Stimulated activated CD4-positive, alpha-beta T cell treated with anti-CD3 and anti-CD28 coated beads, TNF-alpha, amount 100 ng/mL, for 4 hours (primary cell): ENCODE results near the gene CIDEA.

ENCODE experiments used
- DNase-seq, 3 experiments: peaks; one replicate each; pipeline ENCODE4 v3.0.0-alpha.2; 2020; ENCODE audit warnings: low read depth in 3 of 3

CIDEA gene

DNA sequence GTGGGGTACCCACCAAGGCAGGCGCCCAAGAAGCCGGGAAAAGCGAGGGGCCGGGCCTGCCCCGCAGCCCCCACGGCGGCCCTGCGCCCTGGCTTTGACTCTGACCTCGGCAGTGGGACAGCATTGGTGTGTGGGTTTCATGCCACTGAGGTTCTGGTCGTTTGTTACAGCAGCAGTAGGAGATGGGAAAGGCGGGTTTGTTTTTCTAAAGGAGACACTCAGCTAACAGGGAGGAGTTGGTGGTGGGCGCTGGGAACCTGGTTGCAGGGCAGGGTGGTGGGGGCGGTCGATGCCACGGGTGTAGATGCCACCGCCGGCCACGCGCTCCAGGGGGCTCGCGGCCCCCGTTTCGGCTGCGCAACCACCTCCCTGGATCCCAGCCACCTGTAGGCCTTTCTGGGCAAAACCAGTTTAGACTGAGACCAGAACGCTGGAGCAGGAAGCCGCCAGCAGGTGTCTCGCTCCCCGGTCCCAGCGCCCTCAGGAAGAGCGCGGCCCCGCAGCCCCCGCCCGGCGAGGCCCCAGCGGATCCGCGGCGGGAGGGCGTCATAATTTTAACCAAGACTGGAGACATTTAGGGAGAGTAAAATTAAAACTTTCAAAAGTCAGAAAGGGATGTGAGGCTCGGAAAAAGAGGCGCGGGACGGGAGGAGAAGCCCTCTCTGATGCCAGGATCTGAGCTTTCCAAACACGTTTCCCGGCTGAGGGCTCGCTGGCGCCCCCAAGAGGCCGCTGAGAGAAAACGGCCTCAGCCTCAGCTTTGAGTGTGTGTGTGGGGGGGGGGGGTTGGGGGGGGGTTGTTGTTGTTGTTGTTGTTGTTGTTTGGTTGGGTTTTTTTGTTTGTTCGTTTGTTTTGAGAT is 17.4 kb downstream of the CIDEA start:
- peak; percentile 16 to 35 (median 35) for DNase-seq

GRCh38 chr18:12274793-12275192 is 20.6 kb downstream of the CIDEA start:
- DNase-seq, result no peak

GRCh38 chr18:12276736-12277554 is 22.8 kb downstream of the CIDEA start:
- no peak for DNase-seq

- no peak for DNase-seq
Observed at GRCh38 chr18:12278215-12278671, 24.1 kb downstream of the CIDEA start.

GRCh38 chr18:12278741-12279682 is 24.9 kb downstream of the CIDEA start:
- DNase-seq, result no peak

DNA sequence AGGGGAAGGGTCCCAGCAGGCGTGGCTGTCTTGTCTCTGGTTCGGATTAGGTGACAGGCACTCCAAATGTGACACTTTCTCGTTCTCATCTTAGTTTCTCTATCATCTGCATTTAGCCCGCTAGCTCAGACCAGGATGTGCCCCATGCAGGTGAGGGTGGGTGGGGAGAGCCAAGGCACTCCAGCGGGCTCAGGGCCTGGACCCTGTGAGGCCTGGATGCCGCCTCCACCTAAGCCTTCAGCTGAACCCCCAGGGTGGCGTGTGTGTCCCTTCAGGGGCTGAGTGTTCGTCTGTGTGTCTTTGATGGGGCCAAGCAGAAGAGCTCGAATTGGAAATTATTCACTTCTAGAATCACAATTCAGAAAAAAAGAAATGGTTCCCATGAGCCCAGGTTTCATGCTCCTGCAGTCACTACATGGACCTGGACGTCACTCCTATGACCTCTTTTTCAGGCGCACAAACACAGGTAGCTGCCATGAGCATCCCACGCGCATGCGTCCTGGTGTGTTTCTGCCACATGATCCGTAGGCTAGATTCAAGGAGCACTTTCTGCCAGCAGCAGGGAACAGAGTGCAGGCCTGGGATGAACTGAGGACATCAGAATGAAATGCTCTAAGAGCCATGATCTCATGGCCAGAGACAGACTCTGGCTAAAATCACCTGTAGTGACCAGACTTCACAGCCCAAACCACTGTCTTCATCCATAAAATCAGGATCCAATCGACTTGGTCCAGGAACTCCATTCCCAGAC is 25.8 kb downstream of the CIDEA start:
- no peak for DNase-seq

DNA sequence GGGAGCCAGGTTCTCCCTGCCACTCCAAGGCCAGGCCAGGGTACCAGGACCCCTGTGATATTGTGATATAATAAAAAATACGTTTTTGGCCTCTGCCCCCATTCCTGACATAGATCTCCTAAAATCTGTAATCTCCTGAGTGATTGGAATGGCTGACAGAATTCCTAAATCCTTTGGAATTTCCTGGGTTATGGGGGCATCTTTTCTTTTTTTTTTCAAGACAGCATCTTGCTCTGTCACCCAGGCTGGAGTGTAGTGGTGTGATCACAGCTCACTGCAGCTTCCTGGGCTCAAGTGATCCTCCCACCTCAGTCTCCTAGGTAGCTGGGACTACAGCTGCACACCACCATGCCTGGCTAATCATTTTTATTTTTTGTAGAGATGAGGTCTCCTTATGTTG is 27.7 kb downstream of the CIDEA start:
- no peak for DNase-seq

GRCh38 chr18:12282442-12283039 is 28.4 kb downstream of the CIDEA start:
- no peak for DNase-seq

DNA sequence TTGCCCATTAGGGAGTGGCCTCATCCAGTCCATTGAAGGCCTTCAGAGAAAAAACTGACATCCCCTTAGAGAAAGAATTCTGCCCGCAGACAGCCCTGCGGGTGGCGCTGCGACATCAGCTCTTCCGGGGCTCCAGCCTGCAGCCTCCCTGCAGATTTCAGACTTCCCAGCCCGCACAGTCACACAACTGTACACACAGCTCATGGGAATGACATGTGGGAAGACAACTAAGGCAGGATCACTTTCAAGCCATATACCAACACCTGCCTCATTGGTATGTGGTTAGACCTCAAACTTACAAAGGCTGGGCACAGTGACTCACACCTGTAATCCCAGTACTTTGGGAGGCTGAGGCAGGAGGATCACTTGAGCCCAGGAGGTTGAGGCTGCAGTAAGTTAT is 29.1 kb downstream of the CIDEA start:
- no peak for DNase-seq

DNA sequence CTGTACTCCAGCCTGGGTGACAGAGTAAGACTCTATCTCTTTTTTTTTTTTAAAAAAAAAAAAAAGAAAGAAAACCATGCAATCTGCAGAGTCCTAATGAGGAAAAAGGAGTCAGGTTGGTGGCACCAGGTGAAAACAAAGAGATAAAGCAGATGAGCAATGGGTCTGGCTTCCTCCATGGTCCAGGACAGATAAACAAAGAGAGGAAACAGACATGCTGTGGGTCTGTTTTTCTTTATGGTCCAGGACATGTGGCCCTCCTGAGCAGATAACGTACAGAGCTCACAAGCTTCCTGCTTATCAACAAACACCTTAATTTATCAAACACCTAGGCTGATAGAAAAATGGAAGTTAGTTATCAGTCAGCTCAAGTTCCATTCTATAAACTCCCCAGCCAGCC is 29.5 kb downstream of the CIDEA start:
- no peak for DNase-seq

DNA sequence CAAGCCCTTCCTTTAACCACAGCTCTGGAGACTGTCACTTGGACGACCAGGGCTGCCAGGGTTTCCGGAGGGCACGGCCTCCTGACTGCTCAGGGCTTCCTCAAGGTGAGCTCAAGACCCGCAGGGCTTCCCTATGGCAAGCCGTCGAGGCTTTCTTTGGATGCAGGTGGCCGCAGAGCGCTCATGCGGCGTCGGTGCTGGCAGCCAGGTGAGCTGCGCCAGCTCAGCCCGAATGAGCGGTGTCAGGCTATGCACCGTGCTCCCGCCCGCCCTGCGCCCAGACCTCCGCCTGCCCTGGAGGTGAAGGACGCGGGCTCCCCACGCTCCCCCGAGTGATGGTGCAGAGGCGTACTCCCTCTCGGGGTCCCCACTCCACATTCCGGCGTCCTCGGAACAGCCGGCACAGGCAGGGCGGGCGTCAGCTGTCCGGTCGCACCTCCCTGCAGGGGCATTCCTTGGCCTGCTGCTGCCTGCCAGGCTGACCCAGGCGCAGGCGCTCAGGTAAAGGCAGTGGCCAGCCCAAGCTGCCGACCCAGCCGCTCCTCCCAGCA is 33.0 kb downstream of the CIDEA start:
- no peak for DNase-seq

DNA sequence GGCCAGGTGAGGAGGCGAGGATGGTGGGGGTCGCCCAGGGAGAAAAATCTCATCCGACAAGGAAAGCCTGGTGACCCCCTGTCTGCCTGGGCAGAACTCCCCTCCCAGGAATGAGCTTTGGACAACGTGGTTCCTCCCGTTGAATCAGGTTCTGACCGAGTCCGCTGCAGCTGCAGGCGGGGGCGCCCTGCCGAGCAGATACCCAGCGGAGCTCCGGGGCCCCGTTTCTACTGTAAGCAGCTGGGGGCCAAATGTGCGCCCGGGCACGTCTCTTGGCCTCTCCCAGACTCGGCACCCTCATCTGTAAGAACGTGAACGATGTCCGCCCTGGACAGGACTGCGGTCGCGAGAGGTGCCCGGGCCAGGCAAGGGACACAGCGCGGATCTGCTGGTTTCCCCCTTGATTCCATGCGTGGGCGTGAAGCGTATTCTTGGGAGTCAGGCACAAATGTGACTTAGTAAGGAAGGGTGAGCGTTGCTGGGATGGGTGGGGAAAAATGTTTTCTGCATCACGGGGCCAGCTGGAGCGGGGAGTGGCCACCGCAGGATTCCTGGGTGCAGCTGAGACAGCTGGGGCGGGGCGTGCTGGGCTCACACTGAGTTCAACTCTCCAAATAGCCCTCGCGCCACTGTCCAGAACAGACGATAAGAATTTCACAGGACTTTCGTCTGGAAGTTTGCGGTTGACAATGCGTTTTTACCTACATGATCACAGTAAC is 33.7 kb downstream of the CIDEA start:
- no peak for DNase-seq

GRCh38 chr18:12288403-12288755 is 34.2 kb downstream of the CIDEA start:
- DNase-seq, result no peak

DNA sequence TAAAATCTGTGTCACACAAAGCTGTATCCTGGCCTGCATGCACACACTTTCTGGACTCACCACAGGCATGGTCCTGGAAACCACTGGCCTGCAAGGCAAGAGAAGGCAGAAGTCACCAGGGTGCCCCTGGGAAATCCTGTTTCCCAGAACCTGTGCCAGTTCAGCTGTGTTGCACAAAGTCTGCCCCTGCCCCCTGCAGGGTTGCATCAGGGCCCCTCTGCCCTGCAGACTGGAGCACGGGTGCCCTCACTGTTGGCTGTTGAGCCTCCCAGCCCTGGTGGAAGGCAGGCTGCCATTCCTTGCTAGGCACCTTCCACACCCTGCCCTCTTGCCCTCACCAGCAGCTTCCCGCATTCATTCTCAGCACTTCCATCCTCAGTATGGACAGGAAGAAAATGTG is 35.9 kb downstream of the CIDEA start:
- no peak for DNase-seq

DNA sequence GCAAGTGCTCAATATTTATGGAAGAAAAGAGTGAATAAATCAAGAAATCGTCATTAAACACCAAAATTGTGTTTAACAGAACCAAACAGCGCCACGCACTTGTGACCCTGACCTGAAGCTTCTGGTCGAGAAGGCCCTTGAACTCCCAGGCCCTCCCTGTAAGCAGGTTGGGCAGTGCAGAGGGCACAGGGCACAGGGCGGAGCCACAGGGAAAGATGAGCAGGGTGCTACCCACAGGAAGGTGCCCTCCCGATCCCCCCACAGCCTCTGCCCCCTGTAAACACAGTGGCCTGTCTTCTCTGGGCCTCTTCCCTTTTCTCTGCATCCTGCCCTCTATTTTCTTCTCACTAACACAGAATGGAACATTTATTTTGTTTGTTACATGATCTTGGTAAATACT is 37.0 kb downstream of the CIDEA start:
- DNase-seq, result no peak

- DNase-seq, result no peak
Observed at GRCh38 chr18:12291690-12292089, 37.5 kb downstream of the CIDEA start.

DNA sequence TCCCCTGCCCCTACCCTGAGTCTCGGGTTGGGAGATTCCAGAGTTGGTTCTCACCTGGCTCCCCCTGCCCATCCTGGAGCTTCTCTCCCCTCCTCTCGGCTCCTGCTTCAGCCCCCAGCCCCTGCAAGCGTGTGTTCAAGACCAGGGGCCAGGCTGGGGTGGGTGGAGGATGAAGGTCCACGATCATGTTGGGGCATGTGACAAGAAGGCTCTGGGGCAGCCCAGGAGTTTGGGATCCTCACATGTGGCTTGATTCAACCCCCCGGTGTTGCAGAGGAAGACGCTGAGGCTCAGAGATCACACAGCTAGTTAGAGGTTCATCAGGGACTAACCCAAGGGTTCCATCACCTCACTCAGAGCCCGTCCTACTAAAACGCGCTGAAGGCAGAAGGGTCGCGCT is 39.7 kb downstream of the CIDEA start:
- DNase-seq, result no peak

GRCh38 chr18:12295389-12296086 is 41.4 kb downstream of the CIDEA start:
- no peak for DNase-seq

DNA sequence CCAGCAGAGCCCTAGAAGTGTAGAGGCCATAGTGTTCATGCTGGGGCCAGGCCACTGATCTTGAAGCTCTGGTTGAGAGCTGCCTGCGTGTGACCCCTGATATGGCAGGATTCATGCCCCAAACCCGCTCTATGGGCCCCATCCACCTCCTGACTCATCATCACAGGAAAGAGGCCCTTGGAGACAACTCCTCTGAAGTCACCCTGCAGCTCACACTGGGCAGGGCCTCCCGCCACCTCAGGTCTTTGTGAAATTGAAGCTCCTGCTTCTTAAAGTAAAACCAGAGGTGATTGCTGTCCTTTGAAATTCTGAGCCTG is 41.9 kb downstream of the CIDEA start:
- DNase-seq, result no peak
